NOMO-1 (cell line): Measurements from ENCODE around the gene PARD6A.

ENCODE experiments used
- DNase-seq, 2 experiments: peaks; one replicate each; lab custom pipeline; 2025; ENCODE audit not compliant: unreplicated experiment in 2 of 2; lab: John Stamatoyannopoulos, UW

Gene PARD6A

DNA sequence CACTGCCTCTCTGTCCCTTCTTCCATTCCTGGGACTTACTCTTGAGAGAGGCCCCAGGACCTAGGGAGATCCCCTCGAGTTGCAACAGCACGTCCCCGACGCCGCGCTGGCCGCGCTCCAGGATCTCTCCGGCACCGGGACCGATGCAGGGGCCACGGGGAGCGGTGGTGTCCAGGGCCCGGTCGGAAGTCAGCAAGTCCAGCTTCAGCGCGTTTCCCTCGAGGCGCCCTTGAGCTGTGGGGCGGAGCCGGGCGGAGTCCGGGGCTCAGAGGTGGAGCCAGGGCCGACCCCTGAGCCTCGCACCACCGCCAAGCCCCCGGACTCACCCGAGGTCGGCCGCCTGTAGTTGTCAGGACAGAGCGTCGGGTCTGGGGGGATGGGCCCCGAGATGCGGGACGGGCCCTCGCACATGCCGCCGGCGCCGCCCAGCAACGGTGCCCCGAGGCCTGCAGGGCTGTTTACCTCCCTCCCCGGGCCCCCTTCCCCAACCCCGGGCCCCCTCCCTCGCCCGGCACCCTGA lies 5.3 kb downstream of the PARD6A start:
- no peak for DNase-seq

DNA sequence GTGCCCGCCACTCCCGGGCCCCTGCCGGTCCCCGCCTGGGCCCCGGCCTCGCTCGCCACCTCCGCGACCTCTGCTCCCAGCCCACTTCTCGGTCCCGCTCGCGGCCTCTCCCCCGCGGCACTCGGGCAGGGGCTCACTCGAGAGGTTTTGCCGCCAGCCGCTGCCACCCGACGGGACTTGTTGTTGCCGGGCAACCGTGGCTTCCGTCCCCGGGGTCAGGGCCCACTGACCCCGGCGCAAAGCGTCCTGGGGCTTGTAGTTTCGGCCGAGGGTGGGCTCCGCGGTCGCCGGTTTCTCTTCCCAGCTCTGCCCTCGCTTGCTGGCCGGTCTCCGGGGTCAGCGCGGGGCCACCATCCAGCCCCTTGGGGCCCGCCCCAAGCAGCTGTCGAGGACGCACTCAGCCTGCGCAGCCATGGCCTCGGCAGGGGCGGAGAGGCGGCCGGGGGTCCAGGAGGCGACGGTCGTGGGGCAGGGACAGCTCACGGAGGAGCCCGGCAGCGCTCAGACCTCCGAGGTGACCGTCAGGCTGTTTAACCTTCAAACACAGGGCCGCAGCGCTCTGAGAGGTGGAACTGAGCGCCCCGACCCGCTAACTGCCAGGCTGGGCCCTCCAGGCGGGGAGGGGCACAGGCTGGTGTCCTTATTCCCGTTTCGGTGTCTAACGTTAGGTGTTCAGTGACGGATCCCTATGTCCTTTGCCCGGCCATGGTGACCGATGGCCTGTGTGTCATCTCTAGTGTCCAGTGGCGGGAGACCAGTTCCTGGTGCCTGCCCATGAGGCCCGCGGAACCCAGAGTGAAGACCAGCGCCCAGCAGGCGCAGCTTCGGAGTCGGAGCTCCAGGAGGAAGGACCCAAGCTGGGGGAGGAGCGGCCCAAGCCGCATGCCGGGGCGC lies 6.0 kb downstream of the PARD6A start, which contains the start of the genes C16orf86 and ENKD1:
Gene C16orf86, plus strand, starts transcription at position 256 of the 894 bp plus-strand sequence. Its CDS starts 157 bp downstream, at position 413.
Gene ENKD1, minus strand, starts transcription at position 192 of the 894 bp plus-strand sequence. CDS start 308 bp downstream, outside the sequence.
- peak; percentile 75 to 82 for DNase-seq

DNA sequence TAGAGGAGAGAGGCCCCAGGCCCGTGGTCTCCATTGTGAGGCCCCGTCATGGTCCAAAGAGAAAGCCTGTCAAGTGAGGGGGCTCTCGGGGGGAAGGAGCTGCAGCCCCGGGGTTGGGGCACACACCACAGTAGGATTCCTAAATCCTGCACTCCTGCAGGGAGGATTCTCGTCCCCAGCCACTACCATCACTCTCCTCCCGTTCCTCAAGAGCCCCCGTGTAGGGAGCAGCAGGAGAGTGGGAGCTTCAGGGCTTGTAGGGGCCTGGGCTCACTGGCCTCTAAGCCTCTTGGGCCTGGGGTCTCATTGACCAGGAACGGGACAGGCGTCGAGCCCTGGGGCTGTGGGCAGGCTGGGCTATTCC lies 6.7 kb downstream of the PARD6A start:
- no peak for DNase-seq

DNA sequence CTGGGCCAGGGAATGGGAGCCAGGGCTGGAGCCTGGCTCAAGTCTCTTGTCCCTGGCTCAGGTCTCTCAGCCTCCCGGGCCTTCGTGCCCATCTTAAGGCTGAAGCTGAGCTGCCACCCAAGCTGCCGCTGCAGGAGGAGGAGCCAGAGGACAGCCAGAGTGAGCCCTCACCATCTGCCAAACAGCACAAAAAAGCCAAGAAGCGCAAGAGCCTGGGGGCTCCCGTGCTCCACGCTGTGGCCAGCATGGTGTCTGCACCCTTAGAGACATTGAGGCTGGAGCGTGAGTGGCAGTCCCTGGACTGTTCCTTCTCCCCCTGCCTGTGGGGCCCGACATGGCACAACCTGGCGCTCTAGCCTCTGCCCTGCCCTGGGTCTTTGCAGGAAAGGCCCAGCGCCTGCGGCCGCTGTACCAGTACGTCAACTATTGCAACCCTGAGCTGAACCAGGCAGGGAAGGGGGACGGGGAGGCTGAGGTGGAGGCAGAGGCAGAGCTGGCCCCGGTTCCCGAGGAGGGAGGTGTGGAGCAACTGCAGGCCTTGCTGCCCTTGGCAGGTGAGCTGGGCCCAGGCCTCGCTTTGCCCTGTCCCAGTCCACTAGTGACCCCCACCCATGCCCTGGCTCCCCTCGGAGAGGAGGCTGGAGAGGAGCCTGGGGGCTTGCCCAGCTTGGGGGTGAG lies 7.2 kb downstream of the PARD6A start:
- peak; percentile 94 to 97 for DNase-seq

- peak; percentile 17 to 25 for DNase-seq
Observed at GRCh38 chr16:67668495-67669157, 7.9 kb downstream of the PARD6A start.

DNA sequence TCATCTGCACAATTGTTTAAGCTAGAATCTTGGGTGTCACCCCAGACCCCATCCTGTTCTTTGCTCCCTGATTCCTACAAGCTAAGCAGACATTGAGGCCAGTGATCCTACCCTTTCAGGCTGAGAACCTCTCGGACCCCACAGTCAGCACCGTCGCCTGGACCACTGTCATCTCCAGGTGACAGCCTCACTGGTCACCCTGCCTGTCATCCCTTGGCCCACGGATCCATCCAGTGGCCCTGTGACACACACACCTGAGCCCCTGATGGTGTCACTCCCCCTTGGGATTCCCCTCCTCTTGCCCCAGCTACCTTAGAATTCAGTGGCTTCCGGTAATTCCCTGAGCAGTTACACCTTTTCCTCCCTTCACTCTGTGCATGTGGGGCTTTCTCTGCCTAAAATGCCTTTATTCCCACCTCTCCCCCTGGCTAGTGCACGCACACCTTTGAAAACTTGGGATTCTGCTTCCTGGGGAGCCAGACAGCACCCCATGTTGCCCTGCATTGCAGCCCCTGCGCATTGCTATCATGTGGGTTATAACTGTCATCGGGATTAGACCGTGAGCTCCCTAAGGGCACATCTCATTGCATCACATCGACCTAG lies 8.8 kb downstream of the PARD6A start:
- DNase-seq: no peak

DNA sequence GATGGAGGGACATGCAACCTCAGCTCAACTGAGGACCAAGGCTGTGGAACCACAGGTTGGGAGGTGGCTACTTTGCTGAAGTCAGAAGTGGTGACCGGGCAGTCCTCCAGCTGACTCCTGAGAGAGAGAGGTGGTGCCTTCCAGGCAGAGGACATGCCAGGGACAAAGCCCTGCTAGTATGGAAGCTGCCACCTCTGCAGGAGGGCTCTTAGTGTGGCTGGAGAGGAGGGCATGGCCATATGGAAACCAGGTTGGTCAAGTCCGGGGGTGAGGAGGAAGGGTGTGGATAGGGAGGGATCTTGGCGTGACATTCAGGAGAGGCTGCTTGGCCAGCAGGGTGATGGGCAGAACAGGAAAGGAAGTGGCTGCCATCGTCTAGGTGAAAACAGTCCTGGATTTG lies 11.5 kb downstream of the PARD6A start:
- DNase-seq: no peak

GRCh38 chr16:67672739-67673662 lies 12.2 kb downstream of the PARD6A start:
- peak; percentile 41 to 42 for DNase-seq

DNA sequence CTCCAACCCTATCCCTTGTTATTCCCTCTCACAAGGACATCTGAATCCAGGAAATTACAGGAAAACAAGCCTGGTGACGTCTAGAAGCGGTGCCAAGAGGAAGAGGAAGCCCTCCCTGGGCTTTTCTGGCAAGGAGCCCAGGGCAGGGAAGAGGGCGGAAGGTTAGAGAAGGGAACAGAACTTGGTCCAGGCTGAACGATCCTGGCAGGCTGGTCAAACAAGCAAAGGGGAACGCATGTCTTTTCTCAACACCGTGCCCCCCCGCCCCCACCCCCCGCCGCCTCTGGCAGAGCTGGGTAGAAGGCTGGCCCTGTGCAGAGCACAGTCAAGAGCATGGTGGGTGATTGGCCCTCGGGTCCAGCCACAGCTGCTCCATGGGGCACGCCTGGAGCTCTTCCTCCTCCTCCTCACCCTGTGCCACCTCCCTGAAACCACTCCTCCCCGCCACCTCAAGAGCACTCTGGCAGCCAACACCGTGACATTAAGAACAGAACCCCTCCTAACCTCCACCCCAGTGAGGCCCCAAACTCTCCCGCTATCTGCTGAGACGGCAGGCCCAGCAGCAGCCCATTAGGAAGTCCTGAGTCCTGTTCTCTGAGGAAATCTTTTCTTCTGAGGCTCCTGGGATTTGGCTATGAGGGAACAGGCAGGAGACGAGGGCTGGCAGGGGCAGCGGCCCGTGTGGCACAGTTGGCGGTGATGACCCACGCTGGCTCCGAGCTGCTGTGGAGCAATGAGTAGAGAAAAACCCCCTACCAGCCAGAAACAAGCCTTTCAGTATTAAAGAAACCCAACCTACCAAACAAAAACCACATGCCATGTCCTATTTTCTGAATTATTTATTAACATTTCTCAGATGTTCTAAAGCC lies 13.2 kb downstream of the PARD6A start:
- DNase-seq: peak; percentile 1

- no peak for DNase-seq
Observed at GRCh38 chr16:67674851-67675578, 14.3 kb downstream of the PARD6A start.

- DNase-seq: no peak
Observed at GRCh38 chr16:67675579-67675935, 14.8 kb downstream of the PARD6A start.

DNA sequence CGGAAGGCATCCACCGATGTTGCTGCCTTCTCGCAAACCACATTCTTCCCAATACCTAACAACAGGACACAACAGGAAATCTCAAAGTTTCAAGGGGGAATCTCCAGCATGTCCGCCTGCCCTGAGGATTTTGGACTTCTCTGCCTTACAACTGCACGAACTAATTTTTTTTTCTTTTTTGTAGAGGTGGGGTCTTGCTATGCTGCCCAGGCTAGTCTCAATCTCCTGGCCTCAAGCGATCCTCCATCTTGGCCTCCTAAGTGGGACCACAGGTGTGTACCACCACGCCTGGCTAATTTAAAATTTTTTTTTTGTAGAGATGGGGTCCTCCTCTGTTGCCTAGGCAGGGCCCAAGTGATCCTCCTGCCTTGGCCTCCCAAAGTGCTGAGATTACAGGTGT lies 15.2 kb downstream of the PARD6A start:
- DNase-seq: no peak

- no peak for DNase-seq
Observed at GRCh38 chr16:67676516-67676915, 15.8 kb downstream of the PARD6A start.

DNA sequence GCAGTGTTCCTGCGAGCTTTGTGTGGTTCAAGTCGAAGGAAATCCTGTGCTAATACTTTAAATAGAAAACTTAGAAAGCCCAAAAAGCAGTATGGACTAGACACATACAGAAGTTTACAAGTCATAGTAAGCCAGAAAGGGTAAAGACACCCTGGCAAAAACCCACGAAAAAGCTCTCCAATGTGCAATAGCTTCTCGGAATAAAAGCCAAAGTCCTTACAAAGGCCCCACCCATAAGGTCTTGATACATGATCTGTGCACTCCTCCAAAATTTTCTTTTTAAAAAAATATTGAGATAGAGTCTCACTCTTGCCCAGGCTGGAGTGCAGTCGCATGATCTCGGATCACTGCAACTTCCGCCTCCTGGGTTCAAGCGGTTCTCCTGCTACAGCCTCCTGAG lies 16.2 kb downstream of the PARD6A start:
- DNase-seq: no peak

DNA sequence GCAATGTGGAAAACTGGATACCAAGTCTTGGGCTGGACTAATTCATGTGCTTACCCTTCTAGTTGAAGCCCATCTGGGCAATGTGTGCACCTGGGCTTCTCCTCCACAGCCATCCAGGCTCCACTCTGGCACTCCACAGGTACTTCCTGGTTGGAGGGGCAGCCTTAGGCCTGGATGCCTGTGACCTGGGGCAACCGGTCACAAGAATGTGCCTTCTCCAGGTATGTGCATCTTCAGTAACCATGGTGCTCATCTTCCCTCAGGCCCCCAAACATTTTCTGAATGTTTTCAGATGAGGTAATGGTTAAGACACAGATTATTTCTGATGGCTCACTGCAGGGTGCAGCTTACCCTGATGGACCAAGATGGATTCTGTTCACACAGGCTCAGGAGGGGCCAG lies 17.0 kb downstream of the PARD6A start:
- no peak for DNase-seq

DNA sequence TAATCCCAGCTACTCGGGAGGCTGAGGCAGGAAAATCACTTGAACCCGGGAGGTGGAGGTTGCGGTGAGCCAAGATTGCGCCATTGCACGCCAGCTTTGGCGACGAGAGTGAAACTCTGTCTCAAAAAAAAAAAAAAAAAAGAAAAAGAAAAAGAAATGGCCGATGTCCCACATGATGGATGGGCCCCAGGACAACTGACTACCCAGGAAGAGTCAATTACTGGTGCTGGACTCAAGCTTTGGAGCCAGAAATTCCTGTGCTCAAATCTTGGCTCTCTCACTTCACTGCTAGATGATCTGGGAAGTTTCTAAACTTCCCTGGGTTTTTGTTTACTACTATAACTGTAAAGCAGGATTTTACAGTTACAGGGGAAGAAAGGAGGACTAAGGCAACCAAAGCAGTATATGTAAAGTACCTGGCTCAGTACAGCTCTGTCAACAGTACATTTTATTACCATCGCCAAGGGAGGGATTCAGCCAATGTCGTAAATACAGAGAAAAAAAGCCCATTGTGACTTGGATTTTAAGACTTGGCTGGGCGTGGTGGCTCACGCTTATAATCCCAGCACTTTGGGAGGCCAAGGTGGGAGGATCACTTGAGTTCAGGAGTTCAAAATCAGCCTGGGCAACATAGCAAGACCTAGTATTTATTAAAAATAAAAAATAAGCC lies 17.7 kb downstream of the PARD6A start:
- DNase-seq: no peak
